Right forelimb (tissue), 1 donor: ENCODE data around the gene KLF9.

ENCODE experiments used
- DNase-seq: peaks from one replicate; pipeline ENCODE4 v3.0.0-alpha.2; 2018

Gene KLF9

DNA sequence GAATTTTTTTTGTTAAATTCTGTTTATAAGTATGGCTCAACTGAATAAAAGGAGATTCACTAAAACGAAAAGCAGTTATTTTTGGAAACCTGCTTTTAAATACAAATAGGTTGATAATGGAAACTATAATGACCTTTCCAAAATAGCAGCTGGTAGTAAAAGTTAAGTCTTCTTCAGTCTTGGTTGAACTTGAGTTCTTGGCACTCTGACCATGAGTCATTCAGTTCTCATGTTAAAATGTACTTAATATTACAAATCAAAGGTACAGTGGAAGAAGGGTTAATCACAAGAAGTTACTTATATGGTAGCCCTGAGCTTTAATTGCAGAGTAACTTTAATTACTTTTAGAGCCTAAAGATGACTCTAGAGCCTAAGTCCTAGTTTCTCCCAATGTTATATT, 62.1 kb downstream of the KLF9 start:
- DNase-seq: no peak

DNA sequence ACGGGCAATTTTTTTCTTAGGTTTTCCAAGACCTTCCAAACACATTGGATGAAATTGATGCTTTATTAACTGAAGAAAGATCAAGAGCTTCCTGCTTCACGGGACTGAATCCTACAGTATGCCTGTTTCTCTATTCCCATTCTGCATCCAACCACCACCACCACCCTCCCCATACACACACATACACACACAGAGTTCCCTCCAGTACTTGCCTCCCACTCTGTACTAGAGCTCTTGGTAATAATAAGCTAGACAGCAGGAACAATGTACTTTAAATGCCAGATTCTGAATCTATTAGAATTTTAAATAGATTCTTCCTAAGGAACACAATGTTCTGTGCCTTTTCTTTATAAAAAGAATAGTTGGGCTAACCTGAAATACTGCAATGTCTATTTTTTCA, 67.4 kb downstream of the KLF9 start:
- no peak for DNase-seq

DNA sequence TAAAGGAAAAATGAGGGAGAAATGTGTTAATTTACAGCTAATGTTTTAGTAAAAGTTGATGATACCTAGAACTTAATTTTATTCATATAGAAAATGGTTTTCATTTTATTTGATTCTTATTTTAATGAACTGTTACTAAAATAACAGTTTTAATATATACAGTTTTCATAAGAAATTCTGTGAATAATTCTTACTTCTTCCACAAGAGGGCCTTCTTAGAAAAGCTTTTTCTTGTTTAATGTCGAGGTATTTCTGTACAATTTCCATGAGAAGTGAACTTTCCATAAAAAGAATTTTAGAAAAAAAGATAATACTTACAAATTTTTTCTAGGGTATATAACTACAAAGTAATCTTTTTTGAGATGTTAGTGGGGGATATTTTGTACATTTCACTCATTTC, 73.9 kb downstream of the KLF9 start:
- DNase-seq: no peak
